ENCODE results near the gene LRCOL1. TPM values are rescaled to one million over a fixed set of nuclear protein-coding genes. Genes with fewer than 3 reads are reported as not detected.

Gene LRCOL1
- total RNA-seq, 1 experiment from 2014 or later, result not detected

DNA sequence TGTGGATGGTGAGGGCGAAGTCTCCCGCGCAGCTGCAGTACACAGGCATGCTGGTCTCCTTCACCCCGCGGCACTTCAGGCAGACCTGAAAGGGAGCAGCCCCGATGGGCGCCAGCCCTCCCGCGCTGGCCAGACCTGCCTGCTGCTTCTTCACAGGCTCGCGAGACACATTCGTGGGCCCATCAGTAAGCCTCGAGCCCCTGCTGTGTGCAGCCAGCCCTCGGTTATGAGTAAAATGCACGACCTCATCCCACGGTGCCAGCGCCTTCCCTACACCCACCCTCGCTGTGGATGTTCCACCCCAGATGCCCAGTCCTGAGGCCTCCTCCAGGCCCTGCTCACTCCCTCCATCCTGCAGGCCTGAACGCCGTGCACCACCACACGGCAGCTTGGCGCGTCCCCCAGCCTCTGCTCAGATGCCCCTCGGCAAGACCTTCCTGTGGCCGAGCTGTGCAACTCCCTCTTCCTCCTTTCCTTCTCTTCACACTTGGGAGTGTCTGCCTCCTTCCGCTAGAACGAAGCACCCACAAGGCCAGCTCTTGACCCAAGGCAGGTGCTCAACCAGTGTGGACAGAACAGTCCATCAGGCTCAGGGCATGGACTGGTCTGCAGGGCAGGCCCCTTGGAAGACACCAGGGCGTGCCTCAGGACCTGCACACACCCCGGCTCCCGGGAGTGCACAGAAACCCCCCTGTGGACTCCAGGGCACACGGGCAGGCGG is 14.7 kb upstream of the LRCOL1 start:
- Mint-ChIP-seq H3K9me3 (ENCODE audit: unreplicated experiment) (no peaks in the 10 kb centered on the region), H3K27me3 (ENCODE audit: insufficient read depth, unreplicated experiment) (no peaks in the 10 kb centered on the region), H3K4me3 (ENCODE audit: unreplicated experiment) (no peak overlapping the region), H3K36me3 (ENCODE audit: insufficient read depth, unreplicated experiment) (peaks cover 83% of the 10 kb centered on the region), H3K27ac (ENCODE audit: unreplicated experiment) (no peak overlapping the region), H3K4me1 (ENCODE audit: low read depth, unreplicated experiment) (peaks cover 23% of the 10 kb centered on the region)
- Histone ChIP-seq H3K27me3 (replicated peaks; ENCODE audit: control insufficient read depth, insufficient read depth, low read length) (no peaks in the 10 kb centered on the region), H3K9me3 (no peaks in the 10 kb centered on the region), H3K36me3 (ENCODE audit: control insufficient read depth, insufficient read depth, low read length) (peaks cover 3% of the 10 kb centered on the region), H3K4me3 (ENCODE audit: low read depth, low read length) (no peak overlapping the region), H3K4me1 (peaks cover 16% of the 10 kb centered on the region)
- intact Hi-C loops (cut with micrococcal nuclease; ENCODE audit: unreplicated experiment), result no loop called here
- CTCF ChIA-PET, result interaction anchor here (0.7 kb wide), 1 partner anchor 10 kb away, joined by 3 read pairs; no protein-coding TSS in a partner anchor
- POLR2A ChIA-PET, result no interaction called here
- no TSS peak for BruUV-seq (replicated peaks)
- no peak for DNase-seq
- TF ChIP-seq, protein P1, sequence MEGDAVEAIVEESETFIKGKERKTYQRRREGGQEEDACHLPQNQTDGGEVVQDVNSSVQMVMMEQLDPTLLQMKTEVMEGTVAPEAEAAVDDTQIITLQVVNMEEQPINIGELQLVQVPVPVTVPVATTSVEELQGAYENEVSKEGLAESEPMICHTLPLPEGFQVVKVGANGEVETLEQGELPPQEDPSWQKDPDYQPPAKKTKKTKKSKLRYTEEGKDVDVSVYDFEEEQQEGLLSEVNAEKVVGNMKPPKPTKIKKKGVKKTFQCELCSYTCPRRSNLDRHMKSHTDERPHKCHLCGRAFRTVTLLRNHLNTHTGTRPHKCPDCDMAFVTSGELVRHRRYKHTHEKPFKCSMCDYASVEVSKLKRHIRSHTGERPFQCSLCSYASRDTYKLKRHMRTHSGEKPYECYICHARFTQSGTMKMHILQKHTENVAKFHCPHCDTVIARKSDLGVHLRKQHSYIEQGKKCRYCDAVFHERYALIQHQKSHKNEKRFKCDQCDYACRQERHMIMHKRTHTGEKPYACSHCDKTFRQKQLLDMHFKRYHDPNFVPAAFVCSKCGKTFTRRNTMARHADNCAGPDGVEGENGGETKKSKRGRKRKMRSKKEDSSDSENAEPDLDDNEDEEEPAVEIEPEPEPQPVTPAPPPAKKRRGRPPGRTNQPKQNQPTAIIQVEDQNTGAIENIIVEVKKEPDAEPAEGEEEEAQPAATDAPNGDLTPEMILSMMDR (IDR thresholded peaks at IDR 0.05; ENCODE audit: insufficient read depth in 1 of 2, low read depth in 1 of 2, low read length in 1 of 2, severe bottlenecking in 1 of 2, unreplicated experiment in 1 of 2), result no peak

DNA sequence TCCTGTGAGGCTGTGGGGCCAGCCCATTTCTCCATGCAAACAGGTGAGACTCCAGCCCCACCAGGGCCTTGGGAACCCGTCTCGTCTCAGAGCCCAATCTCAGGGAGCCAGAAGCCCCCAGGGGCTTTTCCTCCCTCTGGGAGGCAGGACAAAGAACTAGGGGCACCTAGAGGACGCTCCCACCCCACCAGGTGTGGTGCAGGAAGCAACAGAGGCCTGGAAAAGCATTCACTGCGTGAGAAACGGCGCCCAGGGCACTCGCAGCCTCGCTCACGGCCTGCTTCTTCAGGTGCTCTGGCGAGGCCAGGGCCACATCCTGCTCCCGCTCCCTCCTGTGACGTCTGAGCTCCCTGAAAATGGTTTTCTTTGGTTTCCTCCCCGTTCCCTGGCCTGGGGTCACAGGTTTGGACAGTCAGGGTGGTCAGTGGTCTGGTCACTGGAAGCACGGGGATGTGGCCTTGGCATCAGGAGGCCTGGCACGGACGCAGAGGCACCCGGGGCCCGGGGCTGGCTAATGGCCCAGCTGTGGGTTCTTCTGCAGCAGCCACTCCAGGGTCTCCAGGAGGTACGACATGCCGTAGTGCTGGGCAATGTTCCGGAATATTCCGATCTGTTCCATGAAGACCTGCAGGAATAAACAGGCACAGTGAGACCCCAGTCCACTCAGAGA is 13.9 kb upstream of the LRCOL1 start:
- CTCF ChIA-PET, result no interaction called here
- Mint-ChIP-seq H3K27me3 (ENCODE audit: insufficient read depth, unreplicated experiment) (no peaks in the 10 kb centered on the region), H3K27ac (ENCODE audit: unreplicated experiment) (no peak overlapping the region), H3K36me3 (ENCODE audit: insufficient read depth, unreplicated experiment) (peaks cover 81% of the 10 kb centered on the region), H3K4me1 (ENCODE audit: low read depth, unreplicated experiment) (peaks cover 23% of the 10 kb centered on the region), H3K4me3 (ENCODE audit: unreplicated experiment) (no peak overlapping the region), H3K9me3 (ENCODE audit: unreplicated experiment) (no peaks in the 10 kb centered on the region)
- no TSS peak for BruUV-seq (replicated peaks)
- peaks cover 3% of the 10 kb centered on the region for H3K36me3 ChIP-seq (ENCODE audit: control insufficient read depth, insufficient read depth, low read length)
- intact Hi-C loops (cut with micrococcal nuclease; ENCODE audit: unreplicated experiment), result no loop called here
- no peaks in the 10 kb centered on the region for H3K9me3 ChIP-seq
- no peak for DNase-seq
- TF ChIP-seq, protein P1 (IDR thresholded peaks at IDR 0.05; ENCODE audit: insufficient read depth in 1 of 2, low read depth in 1 of 2, low read length in 1 of 2, severe bottlenecking in 1 of 2, unreplicated experiment in 1 of 2), result no peak
- no peaks in the 10 kb centered on the region for H3K27me3 ChIP-seq (replicated peaks; ENCODE audit: control insufficient read depth, insufficient read depth, low read length)
- peaks cover 16% of the 10 kb centered on the region for H3K4me1 ChIP-seq
- POLR2A ChIA-PET, result no interaction called here
- H3K4me3 ChIP-seq (ENCODE audit: low read depth, low read length), result no peak overlapping the region

DNA sequence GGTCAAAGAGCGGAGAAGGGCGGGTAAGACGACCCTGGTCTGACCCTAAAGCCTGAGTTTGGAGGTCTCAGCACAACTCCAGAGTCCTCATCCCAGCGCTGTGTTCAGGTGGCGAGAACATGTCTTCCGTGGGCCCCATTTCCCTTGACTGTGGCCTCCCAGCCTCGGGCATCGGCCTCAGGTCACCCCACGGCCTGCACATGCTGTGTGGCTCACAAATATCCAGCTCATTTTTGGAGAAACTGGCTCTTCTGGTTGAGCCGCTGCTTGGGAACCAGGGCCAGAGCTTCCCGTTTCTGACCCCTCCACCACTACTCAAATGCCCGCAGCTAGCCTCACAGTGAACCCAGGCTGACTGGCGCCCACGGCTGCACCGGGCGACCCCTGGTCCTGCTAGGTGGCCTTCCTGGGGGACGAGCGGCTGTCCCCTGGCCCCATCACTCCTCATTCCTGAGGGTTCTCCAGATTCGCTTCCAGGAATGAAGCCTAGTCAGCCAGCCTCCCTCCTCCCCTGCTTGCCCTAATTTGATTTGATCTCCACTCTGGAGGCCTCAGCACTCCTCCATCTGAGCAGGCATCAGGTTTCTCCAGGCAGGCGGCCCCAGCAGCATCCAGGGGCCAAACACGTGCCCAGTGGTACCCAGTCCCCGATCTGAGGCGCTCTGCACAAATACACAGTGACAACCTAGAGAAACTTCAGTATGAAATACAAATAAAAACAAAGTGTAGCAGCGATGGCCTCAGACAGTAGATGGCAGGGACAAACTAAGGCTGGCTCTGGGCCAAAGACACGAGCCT is 12.9 kb upstream of the LRCOL1 start:
- TF ChIP-seq, protein P1 (IDR thresholded peaks at IDR 0.05; ENCODE audit: insufficient read depth in 1 of 2, low read depth in 1 of 2, low read length in 1 of 2, severe bottlenecking in 1 of 2, unreplicated experiment in 1 of 2), result no peak
- Mint-ChIP-seq H3K27ac (ENCODE audit: unreplicated experiment) (peak overlapping the region; percentile 54), H3K36me3 (ENCODE audit: insufficient read depth, unreplicated experiment) (peaks cover 74% of the 10 kb centered on the region), H3K4me1 (ENCODE audit: low read depth, unreplicated experiment) (peaks cover 24% of the 10 kb centered on the region), H3K9me3 (ENCODE audit: unreplicated experiment) (no peaks in the 10 kb centered on the region), H3K4me3 (ENCODE audit: unreplicated experiment) (no peak overlapping the region), H3K27me3 (ENCODE audit: insufficient read depth, unreplicated experiment) (no peaks in the 10 kb centered on the region)
- H3K4me3 ChIP-seq (ENCODE audit: low read depth, low read length), result no peak overlapping the region
- intact Hi-C loops (cut with micrococcal nuclease; ENCODE audit: unreplicated experiment), result no loop called here
- ChIA-PET CTCF (interaction anchor here (0.6 kb wide), 1 partner anchor 437 kb away, joined by 4 read pairs; no protein-coding TSS in a partner anchor), POLR2A (no interaction called here)
- H3K27me3 ChIP-seq (replicated peaks; ENCODE audit: control insufficient read depth, insufficient read depth, low read length), result no peaks in the 10 kb centered on the region
- peaks cover 16% of the 10 kb centered on the region for H3K4me1 ChIP-seq
- peak in 1 of 2 experiments; percentile 40 for DNase-seq
- BruUV-seq (replicated peaks), result no TSS peak
- H3K9me3 ChIP-seq, result no peaks in the 10 kb centered on the region
- H3K36me3 ChIP-seq (ENCODE audit: control insufficient read depth, insufficient read depth, low read length), result peaks cover 2% of the 10 kb centered on the region
